ENCODE results near the gene PRKN.
A peak's percentile ranks its signal among the peaks of the same experiment; 100 is the strongest.

Gene PRKN

DNA sequence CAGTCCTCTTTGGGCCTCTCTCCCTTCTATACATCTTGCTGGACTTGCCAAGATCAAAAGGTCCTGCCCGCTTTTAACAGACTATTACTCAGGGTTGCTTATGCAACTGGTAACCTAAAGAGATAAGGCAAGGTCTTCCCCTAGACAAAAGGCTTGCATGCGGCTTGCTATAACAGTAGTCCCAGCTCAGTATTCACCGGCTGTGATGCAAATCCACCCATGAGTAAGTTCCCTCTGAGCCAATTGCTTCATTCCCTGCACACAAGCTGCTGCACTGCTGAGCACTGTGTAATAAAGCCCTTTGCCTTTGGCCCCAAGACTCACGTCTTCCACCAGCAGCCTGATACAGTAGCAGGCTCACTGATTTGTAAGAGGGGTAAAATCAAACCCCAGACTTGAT is 363.8 kb downstream of the PRKN start:
- FAIRE-seq = no peak

GRCh38 chr6:162360901-162361567 is 366.5 kb downstream of the PRKN start:
- FAIRE-seq = no peak

GRCh38 chr6:162358625-162359024 is 368.9 kb downstream of the PRKN start:
- FAIRE-seq = no peak

DNA sequence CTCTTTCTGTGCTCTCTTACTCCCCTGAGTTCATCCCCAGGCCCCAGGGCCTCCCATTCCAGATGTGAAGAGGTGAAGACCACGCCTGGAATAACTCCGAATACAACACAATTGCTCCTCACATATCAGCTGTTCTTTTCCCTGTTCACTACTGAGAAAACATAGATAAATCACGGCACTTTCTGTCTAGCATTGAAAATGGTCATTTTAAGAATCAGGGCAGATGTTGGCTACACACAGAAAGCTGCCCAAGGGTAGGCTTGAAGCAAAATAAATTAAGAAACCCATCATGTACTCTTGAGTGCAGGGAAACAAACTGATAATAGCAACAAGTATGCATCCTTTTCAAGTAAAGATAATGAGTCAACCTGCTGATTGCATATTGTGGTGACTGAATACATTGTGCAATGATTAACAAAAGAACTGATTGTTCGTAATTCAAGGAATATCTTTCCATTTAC is 382.5 kb downstream of the PRKN start:
- no peak for FAIRE-seq

- no peak for FAIRE-seq
Measured at GRCh38 chr6:162344646-162345010, 382.9 kb downstream of the PRKN start.

- no peak for FAIRE-seq
Measured at GRCh38 chr6:162343936-162344645, 383.5 kb downstream of the PRKN start.

GRCh38 chr6:162343198-162343935 is 384.2 kb downstream of the PRKN start:
- peak; percentile 52 for FAIRE-seq

DNA sequence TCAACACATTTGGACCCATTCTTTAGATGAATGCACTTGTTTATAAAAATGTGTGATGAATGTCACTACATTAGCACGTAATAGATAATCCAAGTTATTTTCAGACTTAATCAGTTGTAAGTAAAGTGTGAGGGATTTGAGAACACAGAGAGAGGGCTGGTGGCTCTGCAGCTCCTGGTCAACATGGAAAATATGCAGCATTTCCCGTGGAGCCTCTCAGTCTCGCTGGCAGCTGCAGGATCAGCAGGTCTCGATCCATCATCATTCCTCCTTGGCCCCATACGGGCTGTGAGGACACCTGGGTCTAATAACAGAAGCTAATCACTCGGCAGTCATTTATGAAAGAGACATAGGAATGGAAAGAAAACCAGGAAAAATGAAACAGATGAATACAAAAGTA is 390.2 kb downstream of the PRKN start:
- no peak for FAIRE-seq

- FAIRE-seq = no peak
Measured at GRCh38 chr6:162336359-162336758, 391.2 kb downstream of the PRKN start.

- no peak for FAIRE-seq
Measured at GRCh38 chr6:162332365-162332764, 395.2 kb downstream of the PRKN start.

DNA sequence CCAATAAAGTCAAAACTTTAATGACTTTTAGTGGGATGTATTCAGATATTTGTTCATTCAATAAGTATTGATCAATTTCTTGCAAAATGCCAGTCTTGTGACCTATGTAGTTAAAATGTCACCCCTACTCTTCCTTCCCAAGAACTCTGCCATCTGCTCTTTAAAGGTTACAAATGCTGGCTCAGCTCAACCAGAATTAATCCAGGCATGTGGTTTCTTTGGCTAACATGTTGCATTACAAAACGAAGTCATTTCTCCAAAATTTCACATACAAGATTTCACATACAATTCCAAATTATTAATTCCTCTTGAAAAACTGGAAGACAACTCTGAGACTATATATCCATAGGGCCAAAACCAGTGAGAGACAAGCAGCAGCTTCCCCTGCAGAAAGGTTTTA is 395.7 kb downstream of the PRKN start:
- FAIRE-seq = no peak

GRCh38 chr6:162325826-162326225 is 401.7 kb downstream of the PRKN start:
- FAIRE-seq = no peak

DNA sequence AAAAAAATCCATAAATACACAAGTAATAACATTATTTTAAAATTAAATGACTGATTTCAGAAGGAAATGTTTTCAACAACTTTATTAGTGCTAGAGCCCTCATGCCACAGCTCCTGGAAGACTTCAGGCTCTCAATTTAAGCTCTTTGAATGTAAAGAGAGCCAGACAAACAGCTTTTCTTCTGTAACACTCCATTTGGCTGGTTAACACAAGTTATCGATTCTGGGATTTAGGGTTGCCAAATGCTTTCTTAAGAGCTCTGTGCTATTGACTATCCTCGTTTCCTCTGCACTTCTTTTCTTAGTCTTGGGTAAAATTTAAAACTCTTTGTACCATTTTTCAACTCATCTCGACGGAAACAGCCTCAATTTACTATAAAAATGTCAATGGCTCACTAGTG is 402.5 kb downstream of the PRKN start:
- FAIRE-seq = no peak

- FAIRE-seq = no peak
Measured at GRCh38 chr6:162315291-162315690, 412.3 kb downstream of the PRKN start.

DNA sequence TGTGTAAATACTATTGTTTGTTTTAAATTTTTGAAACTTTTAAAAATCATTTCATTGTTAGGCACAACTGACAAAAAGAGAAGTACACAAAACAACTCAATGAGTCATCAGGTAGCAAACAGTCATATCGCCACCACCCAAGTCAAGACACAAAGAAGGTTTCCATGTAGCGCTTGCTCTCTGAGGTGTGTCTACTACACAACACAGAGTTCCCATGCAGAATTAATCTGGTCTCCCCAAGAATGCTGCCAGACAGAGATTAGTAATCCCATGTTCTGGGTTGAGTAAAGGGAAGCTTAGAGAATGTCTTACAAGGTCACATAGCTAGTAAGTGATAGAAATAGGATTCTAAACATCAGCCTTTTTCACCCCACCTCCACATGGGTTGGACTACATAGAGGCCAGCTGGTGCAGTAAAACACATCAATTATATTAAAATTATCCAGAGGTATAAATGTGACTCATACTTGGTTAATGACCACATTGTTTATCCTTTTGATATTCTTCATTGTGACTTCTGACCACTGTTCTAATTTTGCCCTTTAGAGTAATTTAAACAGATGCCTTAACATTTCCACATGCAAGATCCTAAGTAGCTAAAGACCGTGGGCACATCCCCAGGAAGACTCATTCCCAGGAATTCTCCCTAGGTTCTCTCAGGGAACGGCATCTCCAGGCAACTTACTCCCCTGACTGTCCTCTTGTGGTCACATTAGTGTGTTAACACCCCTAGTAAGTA is 413.5 kb downstream of the PRKN start:
- FAIRE-seq = no peak

- no peak for FAIRE-seq
Measured at GRCh38 chr6:162307865-162308264, 419.7 kb downstream of the PRKN start.

GRCh38 chr6:162306616-162307015 is 420.9 kb downstream of the PRKN start:
- no peak for FAIRE-seq

GRCh38 chr6:162301128-162301527 is 426.4 kb downstream of the PRKN start:
- no peak for FAIRE-seq

DNA sequence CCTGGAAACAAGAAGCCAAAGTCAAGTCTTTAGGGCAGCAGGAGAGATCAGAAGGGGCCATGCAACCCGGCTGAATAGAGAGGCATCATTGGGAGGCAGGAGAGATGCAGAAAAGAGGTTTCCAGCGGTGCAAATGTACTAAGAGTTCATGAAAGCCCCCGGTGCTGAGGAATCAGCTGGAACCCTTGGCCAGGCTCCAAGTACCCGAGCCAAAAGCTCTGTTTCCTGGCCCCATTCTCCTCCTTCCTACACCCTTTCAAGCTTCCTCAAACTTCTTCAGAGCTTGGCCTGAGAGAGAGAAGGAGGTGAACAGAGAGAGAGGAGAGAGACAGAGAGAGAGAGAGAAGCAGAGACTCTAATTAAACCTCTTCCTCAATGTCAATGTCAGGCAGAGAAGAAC is 433.5 kb downstream of the PRKN start:
- FAIRE-seq = no peak

- no peak for FAIRE-seq
Measured at GRCh38 chr6:162292915-162293314, 434.7 kb downstream of the PRKN start.

- FAIRE-seq = no peak
Measured at GRCh38 chr6:162290846-162291465, 436.6 kb downstream of the PRKN start.

GRCh38 chr6:162289972-162290371 is 437.6 kb downstream of the PRKN start:
- no peak for FAIRE-seq

GRCh38 chr6:162273986-162274385 is 453.6 kb downstream of the PRKN start:
- FAIRE-seq = no peak

Measured in TTC549 (cell line).